Activated naive CD4-positive, alpha-beta T cell treated with anti-CD3 and anti-CD28 coated beads, Interleukin-2, amount 50 U/mL, for 16 hours (primary cell): ENCODE results near the gene NCK2.
"Not testable (repeated sequence)": the region's sequence is repeated elsewhere in the genome, so short reads cannot be mapped to it uniquely, and the experiment has no call there.

Experiments used
- DNase-seq: peaks from one replicate; pipeline ENCODE4 v3.0.0-alpha.2; 2020

Gene NCK2

GRCh38 chr2:105757433-105757832, 12.7 kb downstream of the NCK2 start:
- no peak for DNase-seq

- no peak for DNase-seq
Observed at GRCh38 chr2:105760191-105760590, 15.5 kb downstream of the NCK2 start.

GRCh38 chr2:105760639-105761337, 16.1 kb downstream of the NCK2 start:
- no peak for DNase-seq

- DNase-seq: no peak
Observed at GRCh38 chr2:105761931-105762515, 17.3 kb downstream of the NCK2 start.

- no peak for DNase-seq
Observed at GRCh38 chr2:105763076-105763475, 18.4 kb downstream of the NCK2 start.

GRCh38 chr2:105764059-105764458, 19.3 kb downstream of the NCK2 start:
- DNase-seq: no peak

GRCh38 chr2:105765415-105766299, 20.9 kb downstream of the NCK2 start:
- no peak for DNase-seq

- DNase-seq: no peak
Observed at GRCh38 chr2:105766300-105766866, 21.7 kb downstream of the NCK2 start.

GRCh38 chr2:105768176-105768575, 23.5 kb downstream of the NCK2 start:
- DNase-seq: no peak

GRCh38 chr2:105768961-105769452, 24.3 kb downstream of the NCK2 start:
- DNase-seq: no peak

GRCh38 chr2:105769504-105769903, 24.8 kb downstream of the NCK2 start:
- no peak for DNase-seq

- no peak for DNase-seq
Observed at GRCh38 chr2:105770149-105770548, 25.4 kb downstream of the NCK2 start.

GRCh38 chr2:105771291-105771690, 26.6 kb downstream of the NCK2 start:
- DNase-seq: not testable (repeated sequence)

- no peak for DNase-seq
Observed at GRCh38 chr2:105771836-105772235, 27.1 kb downstream of the NCK2 start.

- DNase-seq: no peak
Observed at GRCh38 chr2:105772362-105772761, 27.6 kb downstream of the NCK2 start.

GRCh38 chr2:105773568-105773967, 28.9 kb downstream of the NCK2 start:
- no peak for DNase-seq

- no peak for DNase-seq
Observed at GRCh38 chr2:105774781-105775337, 30.1 kb downstream of the NCK2 start.

GRCh38 chr2:105775809-105776559, 31.3 kb downstream of the NCK2 start:
- no peak for DNase-seq

- DNase-seq: no peak
Observed at GRCh38 chr2:105776560-105776928, 31.8 kb downstream of the NCK2 start.

- no peak for DNase-seq
Observed at GRCh38 chr2:105777031-105777482, 32.3 kb downstream of the NCK2 start.

- no peak for DNase-seq
Observed at GRCh38 chr2:105777506-105778055, 32.9 kb downstream of the NCK2 start.

- no peak for DNase-seq
Observed at GRCh38 chr2:105778080-105778607, 33.4 kb downstream of the NCK2 start.
